GM21360 (cell line): ENCODE data around the gene CTNNA3.
A peak's percentile ranks its signal among the peaks of the same experiment; 100 is the strongest.

Experiments
- ATAC-seq: cut with Tn5 transposase; IDR thresholded peaks from one replicate; pipeline ENCODE4 v1.9.1; 2021; ENCODE audit warnings: mild to moderate bottlenecking, moderate library complexity; ENCODE audit not compliant: unreplicated experiment

The CTNNA3 gene

DNA sequence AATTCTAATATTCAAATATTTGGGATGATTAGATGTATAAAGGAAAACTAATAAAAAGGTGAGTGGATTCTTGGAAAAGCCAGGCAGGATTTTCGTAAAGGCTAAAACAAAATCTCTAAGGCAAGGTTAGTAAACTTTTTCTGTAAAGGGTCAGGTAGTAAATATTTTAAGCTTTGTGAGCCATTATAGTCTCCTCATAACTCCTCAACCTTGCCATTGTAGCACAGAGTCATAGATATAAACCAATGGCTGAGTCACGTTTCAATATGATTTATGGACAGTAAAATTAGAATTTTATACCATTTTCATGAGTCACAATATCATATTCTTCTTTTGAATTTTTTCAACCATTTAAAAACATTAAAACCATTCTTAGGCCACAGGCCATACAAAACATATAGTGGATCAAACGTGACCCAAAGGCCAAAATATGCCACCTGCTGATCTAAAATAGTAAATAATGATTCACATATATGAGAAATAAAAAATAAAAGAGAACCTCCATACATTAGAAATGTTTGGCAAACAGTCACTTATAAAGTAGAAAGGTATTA lies 1422.0 kb downstream of the CTNNA3 start:
- no peak for ATAC-seq

- ATAC-seq, result no peak
Measured at GRCh38 chr10:66265398-66265797, 1430.6 kb downstream of the CTNNA3 start.

DNA sequence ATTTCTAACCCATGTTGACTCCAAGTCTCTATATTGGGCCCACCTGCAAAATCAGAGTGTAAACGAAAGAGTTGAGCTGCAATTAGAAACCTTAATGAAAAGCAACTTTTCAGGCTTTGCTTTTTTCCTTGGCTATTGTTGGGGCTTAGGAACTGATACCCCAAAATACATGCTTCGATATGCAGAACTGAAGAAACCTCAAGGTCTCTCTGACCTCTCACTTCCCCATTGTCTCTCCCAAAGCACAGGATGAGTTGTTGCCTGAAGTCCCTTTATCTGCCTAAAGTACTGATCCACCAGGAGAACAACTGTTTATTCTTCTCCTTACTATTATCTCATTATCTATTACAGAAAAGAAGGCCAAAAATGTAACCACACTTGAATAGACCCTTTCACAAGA lies 1436.2 kb downstream of the CTNNA3 start:
- peak; percentile 72 for ATAC-seq

- ATAC-seq, result no peak
Measured at GRCh38 chr10:66258693-66259092, 1437.3 kb downstream of the CTNNA3 start.

DNA sequence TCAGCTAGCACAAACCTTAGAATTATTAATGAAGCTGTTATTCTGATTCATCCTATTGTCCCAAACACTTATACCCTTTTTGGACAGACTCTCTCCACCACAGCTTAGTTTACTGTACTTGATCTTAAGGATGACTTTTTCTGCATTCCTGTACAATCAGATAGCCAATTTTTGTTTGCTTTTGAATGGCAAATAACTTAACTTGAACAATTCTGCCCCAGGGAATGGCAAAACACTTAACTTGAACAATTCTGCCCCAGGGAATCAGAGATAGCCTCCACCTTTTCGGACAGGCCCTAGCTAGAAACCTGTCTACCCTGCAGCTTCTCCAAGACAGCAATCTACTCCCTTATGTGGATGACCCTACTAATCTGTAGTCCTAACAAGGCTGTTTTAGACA lies 1438.2 kb downstream of the CTNNA3 start:
- ATAC-seq, result no peak

DNA sequence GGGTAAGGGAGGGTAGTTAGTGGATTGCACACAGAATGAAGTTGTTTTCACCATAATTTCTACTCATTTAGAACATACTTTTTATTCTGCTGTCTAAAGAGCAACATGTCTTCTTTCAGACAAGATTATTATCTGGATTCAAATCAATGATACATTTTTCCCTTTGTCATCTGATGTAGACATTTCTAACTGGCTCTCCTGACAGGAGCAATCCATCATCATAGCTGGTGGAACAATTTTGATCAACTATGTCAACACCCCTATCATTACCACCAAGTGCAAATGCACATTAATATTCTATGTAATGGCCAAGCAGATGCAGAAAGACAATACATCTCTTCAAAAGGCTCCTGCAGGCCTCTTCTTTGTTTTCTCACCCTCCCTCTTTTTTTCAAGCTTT lies 1443.0 kb downstream of the CTNNA3 start:
- ATAC-seq, result no peak

- ATAC-seq, result no peak
Measured at GRCh38 chr10:66246177-66246576, 1449.8 kb downstream of the CTNNA3 start.

DNA sequence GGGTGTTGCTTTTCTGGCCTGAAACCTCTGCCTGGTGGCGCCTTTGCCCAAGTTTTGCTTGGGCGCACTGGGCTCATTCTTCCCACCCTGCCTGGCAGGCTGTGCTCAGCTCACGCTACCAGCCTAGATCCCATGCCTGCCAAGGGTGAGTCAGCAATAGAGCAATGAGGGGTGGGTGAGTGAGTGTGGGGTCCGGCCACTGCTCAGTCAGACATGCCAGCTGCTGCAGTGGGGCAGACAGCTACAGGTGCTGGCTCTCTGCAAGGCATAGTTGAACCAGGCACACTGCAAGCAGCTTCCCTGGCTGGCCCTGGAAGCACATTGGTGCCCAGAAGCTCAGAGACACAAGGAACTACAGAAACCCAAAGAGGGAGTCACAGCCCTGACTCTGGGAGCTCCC lies 1451.0 kb downstream of the CTNNA3 start:
- ATAC-seq, result no peak

DNA sequence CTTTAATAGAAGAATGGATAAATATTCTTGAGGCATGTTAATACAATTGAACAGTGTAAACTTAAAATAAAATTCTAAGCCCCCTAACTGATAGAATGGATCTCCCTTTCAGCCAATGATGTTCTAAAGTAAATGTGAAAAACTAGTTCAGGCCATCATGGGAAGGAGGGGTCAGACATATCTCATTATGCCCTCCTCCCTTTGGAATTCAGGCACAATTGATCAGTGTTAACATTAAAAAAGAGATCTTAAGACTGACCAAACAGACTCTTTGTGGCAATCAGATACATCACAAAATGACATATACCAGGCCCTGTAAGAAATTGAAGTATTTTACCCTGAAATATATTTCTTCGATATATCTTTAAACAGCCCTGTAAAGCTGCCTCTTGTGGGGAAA lies 1453.1 kb downstream of the CTNNA3 start:
- no peak for ATAC-seq

GRCh38 chr10:66239062-66239461 lies 1456.9 kb downstream of the CTNNA3 start:
- no peak for ATAC-seq

DNA sequence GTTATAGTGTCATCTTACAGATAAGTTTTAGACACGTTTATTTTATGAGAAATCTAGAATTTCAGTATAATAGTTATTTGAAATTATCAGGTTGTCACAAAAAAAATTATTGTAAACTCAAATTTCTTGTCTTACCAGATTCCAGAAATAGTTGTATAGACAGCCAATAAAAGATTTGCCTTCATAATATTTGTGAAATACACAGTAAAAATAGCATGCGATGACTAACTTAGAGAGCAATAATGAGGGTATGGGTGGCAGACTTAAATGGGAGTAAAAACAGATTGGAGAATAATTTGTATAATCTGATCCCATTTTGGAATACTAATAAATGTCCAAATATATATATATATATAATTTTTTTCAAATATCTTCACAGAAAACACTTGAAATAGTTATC lies 1457.7 kb downstream of the CTNNA3 start:
- ATAC-seq, result no peak

GRCh38 chr10:66234872-66235271 lies 1461.1 kb downstream of the CTNNA3 start:
- ATAC-seq, result no peak

- ATAC-seq, result no peak
Measured at GRCh38 chr10:66228887-66229286, 1467.1 kb downstream of the CTNNA3 start.

GRCh38 chr10:66223656-66224055 lies 1472.3 kb downstream of the CTNNA3 start:
- ATAC-seq, result no peak

- ATAC-seq, result no peak
Measured at GRCh38 chr10:66222462-66223046, 1473.4 kb downstream of the CTNNA3 start.

DNA sequence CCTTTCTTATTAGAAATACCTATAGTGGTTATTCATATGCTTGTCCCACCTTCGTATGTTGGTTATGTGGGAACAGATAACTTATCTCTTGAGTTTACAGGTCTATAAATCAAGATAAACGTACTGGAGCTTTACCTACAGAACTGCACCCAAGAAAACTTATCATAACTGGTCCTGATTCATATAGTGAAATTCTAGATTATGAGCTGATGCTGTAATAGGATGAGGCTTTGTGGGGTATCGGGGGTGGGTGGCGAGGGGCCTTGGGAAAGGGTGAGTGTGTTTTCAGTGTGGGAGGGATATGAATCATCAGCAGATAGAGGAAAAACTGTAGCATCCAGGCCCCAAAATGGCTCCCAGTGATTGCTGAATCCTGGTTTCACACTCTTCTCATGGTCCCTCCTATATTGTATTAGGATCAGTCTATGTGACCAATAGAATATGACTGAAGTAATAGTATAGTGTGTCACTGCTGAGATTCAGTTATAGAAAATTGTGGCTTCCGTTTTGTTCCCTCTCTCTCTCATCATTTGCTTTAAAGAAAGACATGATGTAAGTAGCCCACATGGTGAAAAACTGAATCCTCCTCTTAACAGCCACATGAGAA lies 1476.9 kb downstream of the CTNNA3 start:
- no peak for ATAC-seq

DNA sequence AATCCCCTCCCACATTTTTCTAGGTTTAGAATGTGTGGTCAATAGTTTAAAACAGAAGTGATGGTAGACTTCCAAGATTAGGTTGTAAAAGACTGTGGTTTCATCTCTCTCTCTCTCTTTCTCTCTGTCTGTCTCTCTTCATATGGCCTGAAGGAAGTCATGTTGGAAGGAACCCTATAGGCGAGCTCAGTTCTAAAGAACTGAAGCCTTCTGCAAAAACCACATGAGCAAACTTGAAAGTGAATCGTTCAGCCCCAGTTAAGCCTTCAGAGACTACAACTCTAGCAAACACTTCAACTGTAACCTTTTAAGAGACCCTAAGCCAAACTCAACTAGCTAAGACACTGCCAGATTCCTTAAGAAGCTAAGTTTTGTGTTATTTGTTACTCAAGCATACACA lies 1477.7 kb downstream of the CTNNA3 start:
- ATAC-seq, result no peak

- ATAC-seq, result no peak
Measured at GRCh38 chr10:66215920-66216319, 1480.1 kb downstream of the CTNNA3 start.

DNA sequence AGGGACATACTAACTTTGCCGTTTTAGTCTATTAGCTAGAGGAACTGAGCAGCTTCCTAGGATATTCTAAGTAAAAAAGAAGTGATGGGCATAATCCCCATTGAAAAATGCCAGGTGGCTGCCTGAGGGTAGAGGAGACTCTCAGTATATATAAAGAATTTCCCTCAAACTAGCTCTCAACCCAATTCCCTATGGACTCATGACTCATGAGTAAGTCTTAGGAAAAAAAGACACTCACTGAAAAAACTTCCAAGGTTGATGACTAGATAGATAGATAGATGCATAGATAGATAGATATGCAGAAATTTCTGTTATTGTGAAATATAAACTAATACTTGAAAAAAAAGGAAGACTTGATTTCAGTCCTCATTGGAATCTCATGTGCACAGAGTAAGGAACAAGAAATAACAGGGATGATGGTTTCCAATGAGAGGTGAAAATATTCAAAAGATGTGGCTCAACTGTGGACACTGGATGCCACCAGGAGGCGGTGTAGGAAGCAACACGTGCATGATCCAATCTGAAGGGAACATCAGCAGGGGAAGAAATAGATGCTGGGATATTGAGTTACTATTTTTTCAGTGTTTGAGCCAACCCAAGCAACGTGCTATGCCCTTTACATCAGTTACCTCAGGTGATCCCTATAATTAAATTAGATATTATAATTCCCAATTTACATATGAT lies 1481.1 kb downstream of the CTNNA3 start:
- ATAC-seq, result no peak

DNA sequence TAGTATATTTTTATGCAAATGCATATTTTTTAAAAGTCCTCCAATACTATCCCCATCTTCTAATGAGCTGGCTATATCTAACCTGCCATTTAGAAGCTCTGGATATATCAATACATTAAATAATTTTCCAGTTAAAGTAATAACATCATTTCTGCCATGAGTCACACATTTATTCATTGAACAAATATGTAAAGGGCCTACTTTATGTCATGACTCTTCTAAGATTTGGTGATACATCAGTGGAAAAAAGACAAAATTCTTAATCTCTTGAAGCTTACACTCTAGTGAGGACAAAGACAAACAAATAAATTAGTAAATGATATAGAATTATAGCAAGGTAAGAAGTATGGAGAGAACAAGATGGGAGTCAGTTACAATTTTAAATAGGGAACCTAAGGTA lies 1487.0 kb downstream of the CTNNA3 start:
- no peak for ATAC-seq

GRCh38 chr10:66204838-66205237 lies 1491.2 kb downstream of the CTNNA3 start:
- ATAC-seq, result no peak

- no peak for ATAC-seq
Measured at GRCh38 chr10:66202101-66202500, 1493.9 kb downstream of the CTNNA3 start.
